Dermis microvascular lymphatic vessel endothelial cell (primary cell): ENCODE data around the gene EFCAB5. TPM values are rescaled to one million over a fixed set of nuclear protein-coding genes. Genes with fewer than 3 reads are reported as not detected.
A peak's percentile ranks its signal among the peaks of the same experiment; 100 is the strongest.
"Not testable (repeated sequence)": the region's sequence is repeated elsewhere in the genome, so short reads cannot be mapped to it uniquely, and the experiment has no call there.

Experiments
- DNase-seq, 2 donors: peaks; one replicate each; pipeline versions ENCODE4 v3.0.0 to v3.0.0-alpha.2; 2010; ENCODE audit warnings: low read depth in 2 of 2
- total RNA-seq: library from RNA; depleted of rRNA; stranded (reverse); fragments of >200 nt; gene quantifications from 2 replicates; pipeline ENCODE4 v1.2.1, GENCODE V29; 2014

Gene EFCAB5
- total RNA-seq, 1 donor from 2014 or later: 0.13 TPM

DNA sequence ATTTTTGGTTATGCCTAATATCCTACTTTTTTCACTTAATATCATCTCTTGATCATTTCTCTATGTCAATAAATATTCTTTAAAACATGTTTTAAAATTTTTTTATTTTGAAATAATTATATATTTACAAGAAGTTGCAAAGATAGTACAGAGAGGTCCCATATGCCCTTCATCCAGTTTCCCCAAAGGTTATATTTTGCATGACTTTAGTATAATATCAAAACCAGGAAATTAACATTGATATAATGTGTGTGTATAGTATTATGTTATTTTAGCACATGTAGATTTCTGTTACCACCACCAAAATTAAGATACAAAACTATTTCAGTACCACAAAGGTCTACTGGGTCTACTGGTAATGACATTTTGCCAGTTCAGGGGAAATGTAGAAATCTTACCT is 60.7 kb downstream of the EFCAB5 start:
- no peak for DNase-seq

DNA sequence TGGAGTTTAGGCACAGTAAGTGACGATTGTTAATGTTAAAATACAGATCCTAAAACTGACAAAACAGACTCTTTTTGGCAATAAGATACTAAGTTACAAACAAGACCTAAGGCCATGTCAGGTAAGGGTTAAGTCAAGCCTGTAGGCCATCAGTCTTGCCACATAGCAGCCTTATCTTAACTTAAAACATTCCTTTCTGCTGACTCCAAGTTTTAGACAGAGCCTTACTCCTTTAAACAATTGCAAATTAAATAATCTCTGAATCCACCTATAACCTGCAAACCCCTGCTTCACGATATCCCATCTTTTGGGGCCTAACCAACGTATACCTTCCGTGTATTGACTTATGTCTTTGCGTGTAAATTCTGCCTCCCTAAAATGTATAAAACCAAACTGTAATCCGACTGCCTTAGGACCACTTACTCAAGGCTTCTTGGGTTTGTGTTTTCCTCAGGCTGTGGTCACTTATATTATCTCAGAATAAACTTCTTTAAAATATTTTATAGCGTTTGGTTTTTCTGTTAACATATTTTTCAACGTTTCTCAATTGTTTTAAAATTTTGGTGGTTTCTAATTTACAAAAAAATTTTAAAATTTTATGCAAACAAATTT is 64.4 kb downstream of the EFCAB5 start:
- no peak for DNase-seq

DNA sequence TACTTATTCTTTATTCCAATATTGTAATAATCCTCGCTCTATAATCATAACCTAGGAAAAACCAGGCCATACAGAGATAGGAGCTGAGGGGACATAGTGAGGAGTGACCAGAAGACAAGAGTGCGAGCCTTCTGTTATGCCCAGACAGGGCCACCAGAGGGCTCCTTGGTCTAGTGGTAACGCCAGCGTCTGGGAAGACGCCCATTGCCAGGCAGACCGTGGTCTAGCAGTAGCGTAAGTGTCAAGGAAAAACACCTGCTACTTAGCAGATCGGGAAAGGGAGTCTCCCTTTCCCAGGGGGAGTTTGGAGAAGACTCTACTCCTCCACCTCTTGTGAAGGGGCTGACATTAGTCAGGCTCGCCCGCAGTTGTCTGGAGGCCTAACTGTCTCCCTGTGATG is 70.5 kb downstream of the EFCAB5 start:
- not testable (repeated sequence) for DNase-seq

DNA sequence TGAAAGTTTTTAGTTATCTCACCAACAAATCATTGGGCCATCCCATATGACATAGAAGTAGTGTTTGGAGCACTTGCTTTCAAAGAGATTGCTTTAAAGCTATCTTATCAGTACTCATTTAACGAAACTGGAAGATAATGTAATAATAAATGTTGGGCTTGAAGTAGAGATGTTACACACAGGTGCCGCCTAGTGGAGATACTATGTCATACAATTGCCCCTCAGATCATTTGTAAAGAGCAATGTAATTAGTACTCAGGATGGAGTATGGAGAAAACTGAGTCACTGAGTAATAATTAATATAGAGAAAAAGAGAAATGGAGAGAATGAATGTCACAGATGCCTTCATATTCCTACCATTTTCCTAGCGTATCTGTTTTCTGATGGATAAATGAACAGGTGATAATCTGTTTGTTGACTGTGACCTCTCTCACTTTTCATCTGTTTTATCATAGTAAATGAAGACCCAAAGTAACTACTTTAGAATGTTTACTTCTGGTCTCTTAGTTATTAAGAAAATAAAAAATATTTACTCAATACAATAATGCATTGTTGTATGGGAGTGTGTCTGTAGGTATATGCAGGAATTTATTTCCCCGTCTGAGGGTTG is 80.4 kb downstream of the EFCAB5 start:
- DNase-seq: peak; percentile 49 to 63

DNA sequence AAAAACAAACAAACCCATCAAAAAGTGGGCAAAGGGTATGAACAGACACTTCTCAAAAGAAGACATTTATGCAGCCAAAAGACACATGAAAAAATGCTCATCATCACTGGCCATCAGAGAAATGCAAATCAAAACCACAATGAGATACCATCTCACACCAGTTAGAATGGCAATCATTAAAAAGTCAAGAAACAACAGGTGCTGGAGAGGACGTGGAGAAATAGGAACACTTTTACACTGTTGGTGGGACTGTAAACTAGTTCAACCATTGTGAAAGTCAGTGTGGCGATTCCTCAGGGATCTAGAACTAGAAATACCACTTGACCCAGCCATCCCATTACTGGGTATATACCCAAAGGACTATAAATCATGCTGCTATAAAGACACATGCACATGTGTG is 83.9 kb downstream of the EFCAB5 start:
- DNase-seq: not testable (repeated sequence)

DNA sequence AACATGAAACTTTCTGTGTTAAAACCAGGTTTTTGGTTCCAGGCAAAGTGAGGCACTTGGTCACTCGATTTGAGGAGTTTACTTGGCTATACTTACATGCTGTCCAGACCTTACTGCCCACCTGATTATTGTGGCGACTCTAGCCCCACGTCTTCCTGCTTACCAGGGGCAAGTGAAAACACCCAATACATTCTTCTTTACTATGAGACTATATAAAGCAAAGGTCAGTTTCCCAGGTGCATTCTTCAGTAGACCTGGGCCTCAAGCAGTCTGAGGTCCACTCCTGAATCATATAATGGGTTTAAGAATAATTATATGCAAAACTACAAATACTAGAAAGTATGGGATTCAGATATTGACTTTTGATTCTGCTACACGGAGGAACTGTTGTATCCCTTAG is 86.2 kb downstream of the EFCAB5 start:
- no peak for DNase-seq

DNA sequence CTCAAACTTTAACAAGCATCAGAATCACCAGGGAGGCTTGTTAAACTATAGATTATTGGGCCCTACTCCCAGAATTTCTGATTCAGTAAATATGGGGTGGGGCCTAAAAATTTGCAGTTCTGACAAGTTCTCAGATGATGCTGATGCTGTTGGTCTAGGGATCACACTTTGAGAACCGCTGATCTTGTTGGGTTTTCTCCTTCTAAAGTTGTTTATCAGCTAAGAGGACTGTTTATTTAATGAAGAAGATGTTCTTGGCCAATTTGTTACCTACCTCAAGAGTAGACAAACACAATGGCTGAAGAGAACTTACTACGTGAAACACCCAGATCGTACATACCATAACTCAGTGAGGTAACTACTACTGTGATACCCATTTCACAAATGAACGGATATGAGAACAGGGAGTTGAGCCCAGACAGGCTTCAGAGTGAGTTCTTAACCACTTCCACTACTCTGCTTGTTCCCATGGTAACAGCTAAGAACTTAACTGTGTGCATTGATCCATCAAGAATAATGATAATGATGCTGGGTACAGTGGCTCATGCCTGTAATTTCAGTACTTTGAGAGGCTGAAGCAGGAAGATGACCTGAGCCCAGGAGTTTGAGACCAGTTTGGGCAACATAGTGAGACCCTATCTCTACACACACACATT is 89.9 kb downstream of the EFCAB5 start:
- DNase-seq: no peak

DNA sequence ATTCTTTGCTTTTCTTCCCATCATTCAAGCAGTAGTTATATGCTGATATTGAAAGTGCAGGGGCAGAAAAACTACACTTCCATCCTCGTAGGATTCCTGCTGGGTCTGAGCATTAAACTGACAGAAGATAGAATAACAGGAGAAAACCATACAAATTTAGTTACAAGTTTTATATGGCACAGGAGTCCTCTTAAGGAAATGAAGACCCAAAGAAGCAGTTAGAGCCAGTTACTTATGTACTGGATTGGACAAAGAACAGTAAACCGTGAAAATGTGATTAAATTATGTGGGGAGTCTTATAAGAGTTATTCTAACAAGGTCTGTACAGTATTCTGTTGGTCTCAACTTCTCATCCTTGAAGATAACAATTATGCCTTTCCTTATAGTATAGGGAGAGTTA is 93.9 kb downstream of the EFCAB5 start:
- no peak for DNase-seq

DNA sequence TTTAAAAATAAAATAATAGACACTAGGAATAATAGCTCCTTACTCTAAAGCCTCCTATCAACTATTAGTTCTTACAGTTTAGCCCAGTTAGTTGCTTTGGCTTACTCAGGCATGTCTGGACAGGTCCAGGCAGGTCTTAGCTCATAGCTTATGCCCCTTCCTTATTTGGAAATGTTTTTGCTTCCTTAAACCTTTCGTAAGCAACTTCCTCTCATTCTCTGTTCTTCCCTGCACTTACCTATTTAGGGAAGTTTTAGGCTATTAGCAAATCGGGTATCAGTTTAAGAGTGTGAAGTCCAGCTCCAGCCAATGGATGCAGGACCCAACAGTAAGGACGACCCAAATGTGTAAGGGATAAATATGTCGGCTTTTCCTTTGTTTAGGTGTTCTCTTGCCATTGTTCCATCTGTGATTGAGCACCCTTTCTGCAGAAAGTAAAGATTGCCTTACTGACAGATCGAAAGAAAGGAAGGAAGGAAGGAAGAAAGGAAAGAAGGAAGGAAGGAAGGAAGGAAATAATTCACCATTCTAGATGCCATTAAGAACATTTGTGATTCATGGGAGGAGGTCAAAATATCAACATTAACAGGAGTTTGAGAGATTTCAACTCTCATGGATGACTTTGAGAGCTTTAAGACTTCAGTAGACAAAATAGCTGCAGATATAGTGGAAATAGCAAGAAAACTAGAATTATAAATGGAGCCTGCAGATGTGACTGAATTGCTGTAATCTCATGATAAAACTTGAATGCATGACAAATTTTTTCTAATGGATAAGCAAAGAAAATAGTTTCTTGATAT is 99.5 kb downstream of the EFCAB5 start:
- DNase-seq: peak in 1 of 2 donors; percentile 16

DNA sequence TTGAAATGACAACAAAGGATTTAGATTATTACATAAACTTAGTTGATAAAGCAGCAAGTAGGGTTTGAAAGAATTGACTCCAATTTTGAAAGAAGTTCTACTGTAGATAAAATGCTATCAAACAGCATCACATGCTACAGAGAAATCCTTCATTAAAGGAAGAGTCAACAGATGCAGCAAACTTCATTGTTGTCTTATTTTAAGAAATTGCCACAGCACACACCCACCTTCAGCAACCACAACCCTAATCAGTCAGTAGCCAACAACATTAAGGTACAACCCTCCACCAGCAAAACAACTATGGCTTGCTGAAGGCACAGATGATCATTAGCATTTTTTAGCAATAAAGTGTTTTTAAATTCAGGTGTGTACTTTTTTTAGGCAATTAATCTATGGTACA is 100.1 kb downstream of the EFCAB5 start:
- no peak for DNase-seq

DNA sequence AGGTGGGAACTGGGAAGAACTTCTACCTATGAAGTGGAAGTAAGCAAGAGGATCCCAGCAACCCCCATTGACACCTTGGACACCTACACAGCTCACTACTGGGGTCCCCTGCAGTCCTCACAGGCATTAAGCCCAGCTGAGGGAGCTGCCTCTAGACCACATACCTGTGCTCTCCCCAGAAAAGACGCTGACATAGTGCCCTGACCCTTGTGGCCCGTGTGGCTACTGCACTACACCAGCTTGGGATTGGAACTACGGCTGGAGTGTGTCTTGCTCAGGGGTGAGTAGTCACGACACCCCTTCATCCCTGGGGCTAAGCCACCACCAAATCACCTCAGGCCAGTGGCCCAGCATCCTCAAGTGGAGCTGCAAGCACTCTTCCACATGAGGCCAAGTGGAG is 120.9 kb downstream of the EFCAB5 start:
- no peak for DNase-seq

DNA sequence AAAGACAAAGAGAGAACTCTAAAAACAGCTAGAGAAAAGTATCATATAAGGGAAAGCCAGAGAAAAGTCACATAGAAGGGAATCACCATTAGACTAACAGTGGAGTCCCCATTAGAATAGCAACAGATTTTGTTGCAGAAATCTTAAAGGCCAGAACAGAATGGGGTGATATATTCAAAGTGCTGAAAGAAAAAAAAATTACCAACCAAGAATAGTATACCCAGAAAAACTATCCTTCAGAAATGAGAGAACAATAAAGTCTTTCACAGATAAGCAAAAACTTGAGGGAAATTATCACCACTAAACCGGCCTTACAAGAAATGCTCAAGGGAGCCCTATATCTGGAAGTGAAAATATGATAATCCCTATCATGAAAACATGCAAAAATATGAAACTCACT is 123.3 kb downstream of the EFCAB5 start:
- DNase-seq: no peak

DNA sequence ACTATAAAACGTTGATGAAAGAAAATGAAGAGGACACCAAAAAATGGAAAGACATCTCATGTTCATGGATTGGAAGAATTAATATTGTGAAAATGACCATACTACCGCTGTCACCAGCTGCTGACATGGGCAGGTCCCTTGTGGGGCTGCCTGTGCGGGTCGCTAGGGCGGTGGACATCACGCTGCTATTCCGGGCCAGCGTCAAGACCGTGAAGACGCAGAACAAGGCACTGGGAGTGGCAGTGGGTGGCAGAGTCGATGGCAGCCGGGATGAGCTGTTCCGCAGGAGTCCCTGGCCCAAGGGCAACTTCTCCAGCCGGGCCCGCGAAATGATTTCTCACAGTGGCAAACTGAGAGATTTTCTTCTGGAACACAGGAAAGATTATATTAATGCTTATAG is 127.0 kb downstream of the EFCAB5 start:
- no peak for DNase-seq

DNA sequence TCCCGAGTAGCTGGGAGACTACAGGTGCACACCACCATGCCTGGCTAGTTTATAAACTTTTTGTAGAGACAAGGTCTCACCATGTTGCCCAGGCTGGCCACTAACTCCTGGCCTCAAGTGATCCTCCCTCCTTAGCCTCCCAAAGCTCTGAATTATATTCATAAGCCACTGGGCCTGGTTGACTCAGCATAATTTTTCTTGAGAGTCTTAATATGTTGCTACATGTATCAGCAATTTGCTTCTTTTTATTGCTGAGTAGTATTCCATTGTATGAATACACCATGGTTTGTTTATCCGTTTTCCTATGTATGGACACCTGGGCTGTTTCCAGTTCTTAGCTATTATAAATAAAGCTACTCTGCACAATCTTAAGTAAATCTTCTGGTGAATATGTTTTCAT is 132.8 kb downstream of the EFCAB5 start:
- DNase-seq: no peak

DNA sequence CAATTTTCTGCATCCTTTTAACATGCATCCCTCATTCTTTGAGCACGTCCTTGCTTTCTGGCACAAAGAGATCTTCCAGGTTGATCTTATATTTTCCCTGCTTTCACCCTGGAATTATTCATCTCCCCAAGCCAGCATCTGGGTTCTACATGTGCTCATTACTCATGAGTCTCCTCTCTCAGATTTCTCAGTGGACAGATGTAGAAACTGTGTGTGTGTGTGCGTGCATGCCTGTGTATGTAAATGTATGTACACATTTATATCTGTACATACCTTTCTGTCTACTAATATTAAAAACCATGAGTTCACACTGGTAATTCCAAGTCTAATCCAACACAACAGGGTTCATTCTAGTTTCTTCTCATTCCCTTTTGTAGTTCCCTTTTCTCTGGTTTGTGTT is 133.3 kb downstream of the EFCAB5 start:
- no peak for DNase-seq

DNA sequence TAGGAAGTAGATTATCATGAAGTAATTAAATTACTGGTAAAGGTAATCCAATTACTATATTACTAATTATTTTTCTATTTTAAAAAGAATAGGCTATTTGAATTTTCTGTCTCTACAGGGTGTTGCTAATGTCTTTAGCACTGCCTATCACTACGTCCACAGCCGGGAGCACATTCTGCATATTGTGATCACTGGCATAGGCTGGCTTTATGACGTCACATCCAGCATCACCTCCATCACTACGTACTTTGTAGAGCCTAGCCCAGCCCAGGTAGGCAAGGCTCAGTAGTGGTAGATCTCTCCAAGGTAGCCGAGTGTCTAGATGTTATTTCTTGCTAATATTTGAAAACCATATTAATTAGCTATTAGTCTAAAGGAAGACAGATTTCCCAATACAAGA is 141.3 kb downstream of the EFCAB5 start:
- DNase-seq: no peak

DNA sequence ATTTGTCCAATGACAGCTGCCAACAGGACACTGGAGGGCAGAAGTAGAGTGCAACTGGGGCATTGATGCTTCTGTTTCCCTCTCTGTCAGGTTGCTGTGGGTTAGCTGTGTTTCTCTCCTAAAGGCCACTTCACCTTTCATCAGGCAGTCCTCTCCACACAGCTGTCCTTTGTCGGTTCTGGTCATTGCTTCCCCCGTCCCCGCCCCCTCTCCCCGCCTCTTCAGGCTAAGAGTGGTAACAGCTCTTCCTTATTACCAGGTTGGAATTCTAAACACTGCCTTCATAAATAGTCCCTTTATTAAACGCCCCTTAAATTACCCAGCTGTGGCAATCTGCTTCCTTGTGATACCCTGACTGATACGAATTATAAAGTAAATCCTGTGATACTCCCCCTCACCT is 143.4 kb downstream of the EFCAB5 start:
- DNase-seq: no peak

DNA sequence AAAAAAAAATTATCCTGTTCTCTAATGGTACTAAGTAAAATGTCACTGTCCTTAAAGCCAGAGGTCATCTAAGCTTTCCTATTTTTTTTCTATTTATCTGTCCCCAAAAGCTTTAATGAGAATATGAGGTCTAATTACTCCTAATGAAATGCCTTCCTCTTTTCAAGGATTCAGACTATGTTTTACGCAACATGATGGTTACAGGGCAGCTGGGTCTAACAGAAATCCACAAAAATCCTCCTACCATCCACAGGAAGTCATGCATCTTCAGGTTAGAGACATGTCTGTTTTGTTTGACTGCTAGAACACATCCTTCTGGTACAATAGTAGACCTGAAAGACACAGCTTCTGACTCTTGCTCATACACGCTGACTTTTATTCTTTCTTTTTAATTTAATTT is 145.5 kb downstream of the EFCAB5 start:
- no peak for DNase-seq

DNA sequence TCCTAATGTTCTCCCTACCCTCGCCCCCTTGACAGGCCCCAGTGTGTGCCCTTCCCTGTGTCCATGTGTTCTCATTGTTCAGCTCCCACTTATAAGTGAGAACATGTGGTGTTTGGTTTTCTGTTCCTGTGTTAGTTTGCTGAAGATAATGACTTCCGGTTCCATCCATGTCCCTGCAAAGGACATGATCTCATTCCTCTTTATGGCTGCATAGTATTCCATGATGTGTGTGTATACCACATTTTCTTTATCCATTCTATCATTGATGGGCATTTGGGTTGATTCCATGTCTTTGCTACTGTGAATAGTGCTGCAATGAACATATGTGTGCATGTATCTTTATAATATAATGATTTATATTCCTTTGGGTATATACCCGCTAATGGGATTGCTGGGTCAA is 146.0 kb downstream of the EFCAB5 start:
- DNase-seq: not testable (repeated sequence)

DNA sequence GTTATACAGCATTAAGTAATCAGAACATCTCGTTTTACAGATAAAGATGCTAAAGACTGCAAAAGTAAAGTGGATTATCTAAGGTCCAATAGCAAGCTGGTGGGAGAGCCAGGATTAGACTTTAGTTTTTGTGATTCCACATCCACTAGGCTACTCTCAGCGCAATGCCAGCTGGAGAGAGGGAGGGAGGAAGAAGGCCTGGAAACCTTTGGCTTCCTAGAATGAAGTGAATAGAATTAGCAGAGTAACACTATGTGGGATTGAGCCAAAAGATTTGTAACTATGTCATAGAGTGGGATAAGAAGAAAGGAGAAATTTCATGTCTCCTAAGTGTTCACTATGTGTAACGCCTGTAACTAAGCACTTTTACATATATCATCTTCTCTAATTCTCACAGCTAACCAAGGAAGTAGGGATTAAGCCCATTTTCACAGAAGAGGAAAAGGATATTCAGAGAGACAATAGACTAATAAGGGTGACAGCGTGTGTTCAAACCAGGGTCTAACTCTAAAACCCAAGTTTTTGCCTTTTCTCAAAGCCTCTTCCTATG is 149.8 kb downstream of the EFCAB5 start:
- DNase-seq: no peak

DNA sequence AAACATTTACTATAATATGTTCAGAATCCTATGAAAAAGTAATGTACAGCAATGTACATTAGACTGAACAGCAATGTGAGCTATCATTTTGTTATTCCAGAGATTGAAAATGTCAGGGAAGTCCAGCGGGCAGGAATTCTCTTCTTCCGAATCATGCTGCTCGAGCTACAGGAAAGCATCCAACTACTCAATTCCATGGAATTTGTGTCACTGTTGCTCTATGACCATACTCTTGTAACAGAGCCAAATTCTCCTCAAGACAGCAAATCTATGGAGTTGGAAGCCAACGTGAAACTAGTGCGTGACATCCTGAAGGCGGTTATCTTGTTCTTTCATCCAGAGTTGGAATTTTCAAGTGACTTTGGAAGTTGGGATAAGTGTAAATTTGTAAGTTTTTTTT is 150.3 kb downstream of the EFCAB5 start:
- DNase-seq: peak; percentile 17 to 69

DNA sequence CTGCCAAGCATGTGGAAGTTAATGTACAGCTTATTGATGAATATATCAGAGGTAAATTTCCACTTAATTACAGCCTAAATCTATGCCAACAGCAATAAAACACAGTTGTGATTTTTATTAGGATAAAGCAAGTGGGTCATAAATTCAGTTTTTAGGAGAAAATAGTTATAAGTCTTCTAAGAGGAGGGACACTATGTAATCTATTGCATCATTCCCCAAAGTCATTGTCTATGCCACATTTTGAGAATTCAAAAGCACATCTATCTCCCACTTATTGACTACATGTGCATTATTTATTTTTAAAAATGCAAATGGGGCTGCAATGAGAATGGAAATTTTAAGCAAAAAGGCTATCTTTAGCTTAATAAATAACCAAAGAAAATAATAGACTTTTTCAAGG is 151.5 kb downstream of the EFCAB5 start:
- DNase-seq: no peak
